Activated B cell treated with CpG ODN at 0.5 μM for 24 hours (primary cell): ENCODE results near the gene PPM1J. TPM values are rescaled to one million over a fixed set of nuclear protein-coding genes. Genes with fewer than 3 reads are reported as not detected.

Experiments used
- ATAC-seq: fragments of 200-7000 bp; cut with Tn5 transposase; one replicate; pipeline ENCODE4 v1.10.0; 2021; ENCODE audit warnings: low read depth, mild to moderate bottlenecking, moderate library complexity
- CTCF ChIA-PET: fragments of 350-600 bp; sonication (Branson Sonifier 250); formaldehyde crosslinking; loops from one replicate; lab custom pipeline; 2021; ENCODE audit warnings: antibody characterized with exemption; lab: Charles Lee
- POLR2A ChIA-PET: fragments of 350-600 bp; sonication (Branson Sonifier 250); formaldehyde crosslinking; loops from one replicate; lab custom pipeline; 2021; ENCODE audit warnings: antibody characterized with exemption; lab: Charles Lee
- DNase-seq: peaks from one replicate; pipeline ENCODE4 v3.0.0; 2022
- H3K27ac Mint-ChIP-seq: one replicate; pipeline ENCODE4 v1.8.0; 2020; ENCODE audit warnings: mixed read lengths
- H3K27me3 Mint-ChIP-seq: one replicate; pipeline ENCODE4 v1.8.0; 2021; ENCODE audit warnings: mixed read lengths
- H3K36me3 Mint-ChIP-seq: one replicate; pipeline ENCODE4 v1.8.0; 2021; ENCODE audit warnings: low read depth, mixed read lengths
- H3K4me1 Mint-ChIP-seq: one replicate; pipeline ENCODE4 v1.8.0; 2021; ENCODE audit warnings: mixed read lengths
- H3K4me3 Mint-ChIP-seq: one replicate; pipeline ENCODE4 v1.8.0; 2020; ENCODE audit warnings: mild to moderate bottlenecking, mixed read lengths
- H3K9me3 Mint-ChIP-seq: one replicate; pipeline ENCODE4 v1.8.0; 2020; ENCODE audit warnings: mixed read lengths
- intact Hi-C: fragments of 100-400 bp; cut with micrococcal nuclease; formaldehyde crosslinking; loops from one replicate; pipeline ENCODE4 v1.15.1; 2024
- total RNA-seq: library from RNA; stranded (reverse); gene quantifications from 2 replicates; pipeline ENCODE4 v1.2.3, GENCODE V29; 2022
- TF ChIP-seq, protein P1 (sequence below): fragments of 200-600 bp; IDR thresholded peaks from one replicate; pipeline ENCODE4 v1.8.0; 2022; ENCODE audit warnings: antibody characterized with exemption, mild to moderate bottlenecking

PPM1J gene
- total RNA-seq, 1 donor from 2014 or later: 0.75 TPM

DNA sequence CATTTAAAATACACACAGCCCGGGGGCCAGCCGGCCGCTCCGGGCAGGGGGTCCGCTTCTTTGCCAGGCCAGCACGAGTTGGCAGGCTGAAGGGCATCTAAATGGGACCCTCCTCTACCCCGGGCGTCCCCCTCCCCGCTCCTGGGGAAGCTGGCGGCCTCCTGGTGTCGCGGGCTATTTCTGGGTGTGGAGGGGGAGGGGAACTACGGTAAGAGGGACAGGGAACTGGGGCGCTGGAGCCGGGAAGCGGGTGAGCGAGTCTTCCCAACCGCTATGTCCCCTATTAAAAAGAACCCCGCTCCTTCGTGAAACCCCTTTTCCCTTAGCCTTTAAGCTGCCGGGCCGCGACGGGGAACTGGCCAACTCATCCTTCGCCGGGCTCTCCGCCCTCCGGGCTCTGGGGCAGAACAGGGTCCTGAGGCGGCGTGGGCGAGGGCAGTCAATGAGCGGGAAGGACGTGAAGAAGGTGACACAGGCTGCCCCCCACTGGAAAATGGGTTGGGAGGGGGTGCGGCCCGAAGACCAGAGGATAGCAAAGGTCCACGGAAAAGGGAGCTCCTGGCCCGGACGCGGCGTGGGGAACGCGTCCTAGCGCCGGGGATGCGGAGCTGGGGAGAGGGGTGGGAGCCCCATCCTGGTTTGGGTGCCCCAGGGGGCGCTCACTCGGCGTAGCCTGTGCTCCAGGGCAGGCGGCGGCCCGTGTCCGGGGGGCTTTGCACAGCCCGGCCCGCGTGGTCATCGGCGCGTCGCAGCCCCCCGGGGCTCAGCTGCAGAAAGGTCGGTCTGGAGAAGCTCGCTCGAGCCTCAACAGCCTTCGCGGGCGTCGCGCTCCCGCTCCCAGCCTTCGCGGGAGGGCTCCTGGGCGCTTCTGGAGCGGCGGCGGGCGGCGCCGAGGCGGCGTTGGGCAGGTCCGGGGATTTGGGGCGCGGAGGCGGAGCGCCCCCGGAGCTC lies 544 bp downstream of the PPM1J start:
- DNase-seq (no peak), ATAC-seq (peak; percentile 0)
- Mint-ChIP-seq H3K36me3 (no peaks in the 10 kb centered on the region), H3K27ac (peak overlapping the region; percentile 9), H3K4me3 (peak overlapping the region; percentile 84), H3K4me1 (peaks cover 37% of the 10 kb centered on the region), H3K27me3 (peaks cover 5% of the 10 kb centered on the region), H3K9me3 (no peaks in the 10 kb centered on the region)
- intact Hi-C loops: loop anchor here (1.0 to 10.0 kb wide), 9 partner anchors 7 to 1568 kb away; partner anchors contain the start of genes CAPZA1, HIPK1, MAGI3 and RHOC
- CTCF ChIA-PET: interaction anchor here (0.6 to 6.5 kb wide), 19 partner anchors 8 to 1264 kb away, joined by 3 to 59 read pairs (median 5); partner anchors contain the start of genes LRIG2, MOV10 and SLC16A1
- TF ChIP-seq, protein P1, sequence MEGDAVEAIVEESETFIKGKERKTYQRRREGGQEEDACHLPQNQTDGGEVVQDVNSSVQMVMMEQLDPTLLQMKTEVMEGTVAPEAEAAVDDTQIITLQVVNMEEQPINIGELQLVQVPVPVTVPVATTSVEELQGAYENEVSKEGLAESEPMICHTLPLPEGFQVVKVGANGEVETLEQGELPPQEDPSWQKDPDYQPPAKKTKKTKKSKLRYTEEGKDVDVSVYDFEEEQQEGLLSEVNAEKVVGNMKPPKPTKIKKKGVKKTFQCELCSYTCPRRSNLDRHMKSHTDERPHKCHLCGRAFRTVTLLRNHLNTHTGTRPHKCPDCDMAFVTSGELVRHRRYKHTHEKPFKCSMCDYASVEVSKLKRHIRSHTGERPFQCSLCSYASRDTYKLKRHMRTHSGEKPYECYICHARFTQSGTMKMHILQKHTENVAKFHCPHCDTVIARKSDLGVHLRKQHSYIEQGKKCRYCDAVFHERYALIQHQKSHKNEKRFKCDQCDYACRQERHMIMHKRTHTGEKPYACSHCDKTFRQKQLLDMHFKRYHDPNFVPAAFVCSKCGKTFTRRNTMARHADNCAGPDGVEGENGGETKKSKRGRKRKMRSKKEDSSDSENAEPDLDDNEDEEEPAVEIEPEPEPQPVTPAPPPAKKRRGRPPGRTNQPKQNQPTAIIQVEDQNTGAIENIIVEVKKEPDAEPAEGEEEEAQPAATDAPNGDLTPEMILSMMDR: no peak
- POLR2A ChIA-PET: interaction anchor here (0.6 to 3.6 kb wide), 16 partner anchors 10 to 1045 kb away, joined by 3 to 31 read pairs (median 6); partner anchors contain the start of genes CAPZA1, LRIG2, MOV10 and PHTF1

DNA sequence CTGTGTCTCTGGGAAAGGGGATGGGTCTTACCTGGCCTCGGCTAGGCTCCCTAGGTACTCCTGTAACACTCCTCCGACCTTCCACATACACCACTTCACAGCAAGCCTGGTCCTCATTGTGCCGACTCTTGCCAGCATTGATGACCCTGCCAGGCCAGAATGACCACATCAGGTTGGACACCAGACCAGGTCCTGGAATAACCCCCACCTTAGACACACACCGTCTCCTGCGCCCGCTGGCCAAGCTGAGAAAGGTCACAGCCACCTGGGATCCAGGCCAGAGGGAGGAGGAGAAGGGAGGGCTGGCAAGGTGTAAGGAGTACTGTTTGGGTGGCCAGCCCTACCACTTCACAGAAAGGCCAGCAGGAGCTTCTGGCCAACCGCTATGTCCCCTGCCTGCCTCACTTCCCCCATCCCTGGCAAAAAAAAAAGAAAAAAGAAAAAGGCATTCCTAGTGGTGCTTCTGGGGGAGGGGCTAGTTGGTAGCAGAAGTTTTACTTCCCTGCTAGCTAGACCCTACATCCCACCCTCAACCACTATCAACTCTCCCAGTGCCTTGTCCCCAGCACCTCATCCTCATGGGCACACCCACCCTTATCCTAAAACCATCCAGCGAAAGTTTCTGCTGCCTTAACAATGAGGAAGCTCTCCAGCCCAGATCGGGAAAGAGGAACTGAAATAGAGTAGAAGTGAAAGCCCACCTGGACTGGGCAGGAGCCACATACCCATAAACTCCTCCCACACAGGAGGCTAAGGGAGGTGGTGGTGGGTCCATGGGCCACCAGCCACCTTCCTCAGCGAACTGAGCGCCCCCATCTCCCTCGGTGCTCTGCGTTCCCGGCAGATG lies 1.4 kb downstream of the PPM1J start:
- no peaks in the 10 kb centered on the region for H3K9me3 Mint-ChIP-seq
- POLR2A ChIA-PET: interaction anchor here (0.6 to 3.6 kb wide), 7 partner anchors 9 to 359 kb away, joined by 3 to 31 read pairs (median 7); partner anchors contain the start of genes CAPZA1, LRIG2, SLC16A1 and ST7L
- TF ChIP-seq, protein P1: no peak
- DNase-seq (no peak), ATAC-seq (peak; percentile 18)
- H3K4me1 Mint-ChIP-seq: peaks cover 37% of the 10 kb centered on the region
- H3K36me3 Mint-ChIP-seq: no peaks in the 10 kb centered on the region
- CTCF ChIA-PET: interaction anchor here (1.0 to 3.2 kb wide), 3 partner anchors 9 to 359 kb away, joined by 5 to 20 read pairs (median 8); partner anchors contain the start of gene LRIG2
- no peaks in the 10 kb centered on the region for H3K27me3 Mint-ChIP-seq
- H3K4me3 Mint-ChIP-seq: peak overlapping the region; percentile 84
- intact Hi-C loops: loop anchor here (10.0 kb wide), 1 partner anchor 1211 kb away; the partner anchor contains the start of gene HIPK1
- H3K27ac Mint-ChIP-seq: peak overlapping the region; percentile 61

DNA sequence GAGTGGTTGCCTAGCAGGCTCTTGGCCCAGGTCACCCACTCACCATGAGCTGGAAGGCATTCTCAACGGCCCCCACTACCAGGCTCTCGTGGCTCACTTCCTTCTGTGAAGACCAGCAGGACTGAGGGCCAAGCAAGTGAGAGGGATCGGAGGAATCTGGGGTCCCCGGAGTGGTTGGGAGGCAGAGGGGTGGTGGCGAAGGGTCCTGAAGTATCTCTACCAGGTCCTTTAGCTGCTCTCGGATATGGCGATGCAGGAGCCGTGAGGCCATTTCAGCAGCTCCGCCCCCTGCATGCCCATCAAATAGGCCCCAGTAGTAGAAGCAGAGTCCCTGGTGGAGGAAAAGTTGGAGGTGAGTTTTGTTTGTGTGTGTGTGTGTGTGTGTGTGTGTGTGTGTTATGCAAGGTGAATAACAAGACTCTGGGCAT lies 2.4 kb downstream of the PPM1J start:
- ChIA-PET POLR2A (no interaction called here), CTCF (interaction anchor here (0.7 to 6.5 kb wide), 2 partner anchors 211 to 1226 kb away, joined by 3 to 50 read pairs; no protein-coding TSS in a partner anchor)
- Mint-ChIP-seq H3K36me3 (no peaks in the 10 kb centered on the region), H3K4me1 (peaks cover 34% of the 10 kb centered on the region), H3K27ac (peak overlapping the region; percentile 61), H3K27me3 (no peaks in the 10 kb centered on the region), H3K4me3 (peak overlapping the region; percentile 15), H3K9me3 (no peaks in the 10 kb centered on the region)
- intact Hi-C loops: loop anchor here (10.0 kb wide), 1 partner anchor 1212 kb away; the partner anchor contains the start of gene HIPK1
- ATAC-seq: no peak
- TF ChIP-seq, protein P1: no peak
- DNase-seq: no peak

DNA sequence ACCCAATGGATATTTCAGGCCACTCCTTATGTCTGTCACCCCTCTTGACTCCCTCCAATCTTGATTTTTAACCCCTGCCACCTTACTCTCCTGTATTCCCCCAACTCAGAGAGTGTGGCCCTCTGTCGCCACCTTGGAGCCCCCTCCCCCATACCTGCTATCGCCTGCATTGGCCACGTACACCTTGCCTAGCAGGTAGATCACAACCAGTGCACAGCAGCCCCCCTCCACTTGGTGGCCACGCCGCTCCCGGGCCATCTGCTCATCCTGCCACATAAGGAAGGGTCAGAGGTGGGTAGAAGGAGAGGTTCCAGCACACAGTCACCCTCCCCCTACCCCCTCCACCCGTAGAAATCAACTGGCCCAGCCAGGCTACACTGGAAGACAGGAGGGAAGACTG lies 2.9 kb downstream of the PPM1J start:
- no peaks in the 10 kb centered on the region for H3K36me3 Mint-ChIP-seq
- ChIA-PET POLR2A (no interaction called here), CTCF (interaction anchor here (0.7 to 6.5 kb wide), 2 partner anchors 211 to 1226 kb away, joined by 3 to 50 read pairs; no protein-coding TSS in a partner anchor)

More for the DNA sequence above, 2.9 kb downstream of the PPM1J start:
- ATAC-seq (no peak), DNase-seq (no peak)
- no peaks in the 10 kb centered on the region for H3K9me3 Mint-ChIP-seq
- H3K4me1 Mint-ChIP-seq: peaks cover 35% of the 10 kb centered on the region
- intact Hi-C loops: loop anchor here (10.0 kb wide), 1 partner anchor 1213 kb away; the partner anchor contains the start of gene HIPK1
- no peaks in the 10 kb centered on the region for H3K27me3 Mint-ChIP-seq
- TF ChIP-seq, protein P1: no peak
- H3K27ac Mint-ChIP-seq: no peak overlapping the region
- no peak overlapping the region for H3K4me3 Mint-ChIP-seq
